HEK293 (cell line): Measurements from ENCODE around the gene USHBP1.

ENCODE experiments used
- EGR2 ChIP-seq: fragments of 450-650 bp; formaldehyde crosslinking; IDR thresholded peaks from 2 replicates; pipeline ENCODE4 v1.5.1; 2016; ENCODE audit warnings: low read depth, missing biosample characterization, missing genetic modification characterization
- OSR2 ChIP-seq: fragments of 450-650 bp; formaldehyde crosslinking; IDR thresholded peaks from 2 replicates; pipeline ENCODE4 v1.5.1; 2016; ENCODE audit warnings: missing biosample characterization, missing genetic modification characterization
- PRDM1 ChIP-seq: fragments of 450-650 bp; formaldehyde crosslinking; IDR thresholded peaks from 2 replicates; pipeline ENCODE4; 2016; ENCODE audit warnings: missing biosample characterization, missing genetic modification characterization
- ZBTB17 ChIP-seq: fragments of 450-650 bp; formaldehyde crosslinking; IDR thresholded peaks from 2 replicates; pipeline ENCODE4 v1.5.1; 2016; ENCODE audit warnings: missing biosample characterization, missing genetic modification characterization
- ZFHX2 ChIP-seq: fragments of 450-650 bp; formaldehyde crosslinking; conservative IDR thresholded peaks from 2 replicates; pipeline ENCODE4 v1.5.1; 2016; ENCODE audit warnings: missing biosample characterization, missing genetic modification characterization
- ZNF112 ChIP-seq: fragments of 450-650 bp; formaldehyde crosslinking; IDR thresholded peaks from 2 replicates; pipeline ENCODE4 v1.5.0; 2017; ENCODE audit warnings: missing biosample characterization, missing genetic modification characterization
- ZNF114 ChIP-seq: fragments of 450-650 bp; formaldehyde crosslinking; IDR thresholded peaks from 2 replicates; pipeline ENCODE4 v1.5.0; 2017; ENCODE audit warnings: missing biosample characterization, missing genetic modification characterization
- ZNF140 ChIP-seq: fragments of 450-650 bp; formaldehyde crosslinking; IDR thresholded peaks from 2 replicates; pipeline ENCODE4 v1.5.1; 2016; ENCODE audit warnings: missing biosample characterization, missing genetic modification characterization
- ZNF248 ChIP-seq: fragments of 450-650 bp; formaldehyde crosslinking; IDR thresholded peaks from 2 replicates; pipeline ENCODE4 v1.5.1; 2017; ENCODE audit warnings: missing biosample characterization, missing genetic modification characterization
- ZNF341 ChIP-seq: fragments of 450-650 bp; formaldehyde crosslinking; IDR thresholded peaks from 2 replicates; pipeline ENCODE4; 2016; ENCODE audit warnings: low read depth, missing biosample characterization, missing genetic modification characterization
- ZNF366 ChIP-seq: fragments of 450-650 bp; formaldehyde crosslinking; conservative IDR thresholded peaks from 2 replicates; pipeline ENCODE4 v1.5.1; 2016; ENCODE audit warnings: missing biosample characterization, missing genetic modification characterization
- ZNF48 ChIP-seq: fragments of 450-650 bp; formaldehyde crosslinking; IDR thresholded peaks from 2 replicates; pipeline ENCODE4 v1.5.1; 2016; ENCODE audit warnings: missing biosample characterization, missing genetic modification characterization
- ZNF558 ChIP-seq: fragments of 450-650 bp; formaldehyde crosslinking; IDR thresholded peaks from 2 replicates; pipeline ENCODE4 v1.5.1; 2016; ENCODE audit warnings: missing biosample characterization, missing genetic modification characterization
- ZNF596 ChIP-seq: fragments of 450-650 bp; IDR thresholded peaks from 2 replicates; pipeline ENCODE4 v1.5.0; 2018; ENCODE audit warnings: missing biosample characterization, mild to moderate bottlenecking, missing genetic modification characterization, moderate library complexity
- ZNF629 ChIP-seq: fragments of 450-650 bp; formaldehyde crosslinking; IDR thresholded peaks from 2 replicates; pipeline ENCODE4 v1.5.1; 2017; ENCODE audit warnings: missing biosample characterization, missing genetic modification characterization
- ZNF747 ChIP-seq: fragments of 450-650 bp; formaldehyde crosslinking; IDR thresholded peaks from 2 replicates; pipeline ENCODE4 v1.5.1; 2016; ENCODE audit warnings: missing biosample characterization, missing genetic modification characterization
- ZNF776 ChIP-seq: fragments of 450-650 bp; formaldehyde crosslinking; IDR thresholded peaks from 2 replicates; pipeline ENCODE4 v1.5.0; 2017; ENCODE audit warnings: missing biosample characterization, missing genetic modification characterization, borderline replicate concordance
- ZNF792 ChIP-seq: fragments of 450-650 bp; formaldehyde crosslinking; IDR thresholded peaks from 2 replicates; pipeline ENCODE4 v1.5.1; 2016; ENCODE audit warnings: missing biosample characterization, missing genetic modification characterization
- ZSCAN30 ChIP-seq: fragments of 450-650 bp; IDR thresholded peaks from 2 replicates; pipeline ENCODE4 v1.5.1; 2018; ENCODE audit warnings: missing biosample characterization, mild to moderate bottlenecking, missing genetic modification characterization, moderate library complexity
- ZXDB ChIP-seq: fragments of 450-650 bp; formaldehyde crosslinking; IDR thresholded peaks from 2 replicates; pipeline ENCODE4 v1.5.1; 2016; ENCODE audit warnings: missing biosample characterization, missing genetic modification characterization
- TF ChIP-seq, protein P1 (sequence below): fragments of 450-650 bp; formaldehyde crosslinking; IDR thresholded peaks from 2 replicates; pipeline ENCODE4 v1.5.1; 2017; ENCODE audit warnings: missing biosample characterization, missing genetic modification characterization
- TF ChIP-seq, protein P2 (sequence below): fragments of 450-650 bp; formaldehyde crosslinking; IDR thresholded peaks from 2 replicates; pipeline ENCODE4 v1.5.1; 2016; ENCODE audit warnings: missing biosample characterization, missing genetic modification characterization, borderline replicate concordance
- TF ChIP-seq, protein P3 (sequence below): fragments of 450-650 bp; formaldehyde crosslinking; IDR thresholded peaks from 2 replicates; pipeline ENCODE4 v1.5.1; 2016; ENCODE audit warnings: missing biosample characterization, missing genetic modification characterization
- TF ChIP-seq, protein P4 (sequence below): fragments of 450-650 bp; formaldehyde crosslinking; IDR thresholded peaks from 2 replicates; pipeline ENCODE4 v1.5.1; 2016; ENCODE audit warnings: missing biosample characterization, missing genetic modification characterization
- TF ChIP-seq, protein P5 (sequence below): fragments of 450-650 bp; formaldehyde crosslinking; IDR thresholded peaks from 2 replicates; pipeline ENCODE4 v1.5.1; 2016; ENCODE audit warnings: missing biosample characterization, missing genetic modification characterization
- TF ChIP-seq, protein P6 (sequence below): fragments of 450-650 bp; formaldehyde crosslinking; IDR thresholded peaks from 2 replicates; pipeline ENCODE4 v1.5.1; 2016; ENCODE audit warnings: missing biosample characterization, missing genetic modification characterization

USHBP1 gene

DNA sequence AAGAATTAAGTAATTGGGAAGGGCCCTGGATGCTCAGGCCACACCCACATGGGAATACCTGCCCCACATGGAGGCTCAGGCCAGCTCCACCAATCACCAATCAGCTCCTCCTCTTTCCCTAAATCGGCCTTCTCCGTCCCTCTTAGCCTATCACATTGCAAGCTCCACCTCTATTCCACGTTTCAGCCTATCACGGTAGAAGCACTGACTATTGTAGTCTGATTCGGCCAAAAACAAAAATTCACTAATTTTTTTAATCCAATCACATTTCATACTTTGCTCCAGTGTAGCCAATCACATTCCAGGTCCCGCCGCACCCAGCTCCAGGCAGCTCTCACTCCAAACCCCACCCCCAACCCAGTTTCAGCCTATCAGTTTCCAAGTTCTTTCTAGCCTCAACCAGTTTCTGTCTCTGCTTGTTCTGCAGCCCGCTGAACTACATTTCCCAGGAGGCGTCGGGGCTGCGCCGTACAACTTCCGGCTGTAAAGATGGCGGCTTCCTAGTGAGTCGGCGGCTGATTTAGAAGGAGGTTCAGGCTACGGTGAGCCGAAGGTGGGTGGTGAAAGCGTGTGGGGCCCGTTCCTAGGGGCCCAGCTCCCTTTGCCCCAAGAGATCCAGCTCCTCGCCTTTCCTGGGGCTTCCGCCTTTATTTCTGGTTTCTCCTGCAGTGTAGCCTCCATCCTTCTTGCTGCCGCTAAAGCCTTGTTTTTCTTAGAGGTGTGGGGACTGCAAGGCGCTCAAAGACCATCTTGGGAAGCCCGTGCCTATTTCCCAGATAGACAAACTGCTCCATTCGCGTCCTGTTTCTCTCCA is 2.6 kb upstream of the USHBP1 start, which contains the start of gene BABAM1 (continued):
- TF ChIP-seq ZNF341 (tag by site-specific recombination): no peak
- no peak for TF ChIP-seq ZNF558 (tag by site-specific recombination)
- 0 out of 2 replicates have a peak, but pooled peaks have one; percentile 43 for TF ChIP-seq ZXDB (tag by site-specific recombination)
- TF ChIP-seq ZNF114 (tag by site-specific recombination): no peak
- TF ChIP-seq, protein P1, sequence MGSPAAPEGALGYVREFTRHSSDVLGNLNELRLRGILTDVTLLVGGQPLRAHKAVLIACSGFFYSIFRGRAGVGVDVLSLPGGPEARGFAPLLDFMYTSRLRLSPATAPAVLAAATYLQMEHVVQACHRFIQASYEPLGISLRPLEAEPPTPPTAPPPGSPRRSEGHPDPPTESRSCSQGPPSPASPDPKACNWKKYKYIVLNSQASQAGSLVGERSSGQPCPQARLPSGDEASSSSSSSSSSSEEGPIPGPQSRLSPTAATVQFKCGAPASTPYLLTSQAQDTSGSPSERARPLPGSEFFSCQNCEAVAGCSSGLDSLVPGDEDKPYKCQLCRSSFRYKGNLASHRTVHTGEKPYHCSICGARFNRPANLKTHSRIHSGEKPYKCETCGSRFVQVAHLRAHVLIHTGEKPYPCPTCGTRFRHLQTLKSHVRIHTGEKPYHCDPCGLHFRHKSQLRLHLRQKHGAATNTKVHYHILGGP (tag by site-specific recombination): no peak
- TF ChIP-seq ZNF629 (tag by site-specific recombination): peak; percentile 40; the same call in 1 of the 2 replicates
- TF ChIP-seq, protein P2, sequence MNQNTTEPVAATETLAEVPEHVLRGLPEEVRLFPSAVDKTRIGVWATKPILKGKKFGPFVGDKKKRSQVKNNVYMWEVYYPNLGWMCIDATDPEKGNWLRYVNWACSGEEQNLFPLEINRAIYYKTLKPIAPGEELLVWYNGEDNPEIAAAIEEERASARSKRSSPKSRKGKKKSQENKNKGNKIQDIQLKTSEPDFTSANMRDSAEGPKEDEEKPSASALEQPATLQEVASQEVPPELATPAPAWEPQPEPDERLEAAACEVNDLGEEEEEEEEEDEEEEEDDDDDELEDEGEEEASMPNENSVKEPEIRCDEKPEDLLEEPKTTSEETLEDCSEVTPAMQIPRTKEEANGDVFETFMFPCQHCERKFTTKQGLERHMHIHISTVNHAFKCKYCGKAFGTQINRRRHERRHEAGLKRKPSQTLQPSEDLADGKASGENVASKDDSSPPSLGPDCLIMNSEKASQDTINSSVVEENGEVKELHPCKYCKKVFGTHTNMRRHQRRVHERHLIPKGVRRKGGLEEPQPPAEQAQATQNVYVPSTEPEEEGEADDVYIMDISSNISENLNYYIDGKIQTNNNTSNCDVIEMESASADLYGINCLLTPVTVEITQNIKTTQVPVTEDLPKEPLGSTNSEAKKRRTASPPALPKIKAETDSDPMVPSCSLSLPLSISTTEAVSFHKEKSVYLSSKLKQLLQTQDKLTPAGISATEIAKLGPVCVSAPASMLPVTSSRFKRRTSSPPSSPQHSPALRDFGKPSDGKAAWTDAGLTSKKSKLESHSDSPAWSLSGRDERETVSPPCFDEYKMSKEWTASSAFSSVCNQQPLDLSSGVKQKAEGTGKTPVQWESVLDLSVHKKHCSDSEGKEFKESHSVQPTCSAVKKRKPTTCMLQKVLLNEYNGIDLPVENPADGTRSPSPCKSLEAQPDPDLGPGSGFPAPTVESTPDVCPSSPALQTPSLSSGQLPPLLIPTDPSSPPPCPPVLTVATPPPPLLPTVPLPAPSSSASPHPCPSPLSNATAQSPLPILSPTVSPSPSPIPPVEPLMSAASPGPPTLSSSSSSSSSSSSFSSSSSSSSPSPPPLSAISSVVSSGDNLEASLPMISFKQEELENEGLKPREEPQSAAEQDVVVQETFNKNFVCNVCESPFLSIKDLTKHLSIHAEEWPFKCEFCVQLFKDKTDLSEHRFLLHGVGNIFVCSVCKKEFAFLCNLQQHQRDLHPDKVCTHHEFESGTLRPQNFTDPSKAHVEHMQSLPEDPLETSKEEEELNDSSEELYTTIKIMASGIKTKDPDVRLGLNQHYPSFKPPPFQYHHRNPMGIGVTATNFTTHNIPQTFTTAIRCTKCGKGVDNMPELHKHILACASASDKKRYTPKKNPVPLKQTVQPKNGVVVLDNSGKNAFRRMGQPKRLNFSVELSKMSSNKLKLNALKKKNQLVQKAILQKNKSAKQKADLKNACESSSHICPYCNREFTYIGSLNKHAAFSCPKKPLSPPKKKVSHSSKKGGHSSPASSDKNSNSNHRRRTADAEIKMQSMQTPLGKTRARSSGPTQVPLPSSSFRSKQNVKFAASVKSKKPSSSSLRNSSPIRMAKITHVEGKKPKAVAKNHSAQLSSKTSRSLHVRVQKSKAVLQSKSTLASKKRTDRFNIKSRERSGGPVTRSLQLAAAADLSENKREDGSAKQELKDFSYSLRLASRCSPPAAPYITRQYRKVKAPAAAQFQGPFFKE (tag by site-specific recombination): no peak
- TF ChIP-seq ZNF140 (tag by site-specific recombination): no peak
- peak; percentile 47 for TF ChIP-seq ZFHX2 (tag by site-specific recombination)
- TF ChIP-seq, protein P3, sequence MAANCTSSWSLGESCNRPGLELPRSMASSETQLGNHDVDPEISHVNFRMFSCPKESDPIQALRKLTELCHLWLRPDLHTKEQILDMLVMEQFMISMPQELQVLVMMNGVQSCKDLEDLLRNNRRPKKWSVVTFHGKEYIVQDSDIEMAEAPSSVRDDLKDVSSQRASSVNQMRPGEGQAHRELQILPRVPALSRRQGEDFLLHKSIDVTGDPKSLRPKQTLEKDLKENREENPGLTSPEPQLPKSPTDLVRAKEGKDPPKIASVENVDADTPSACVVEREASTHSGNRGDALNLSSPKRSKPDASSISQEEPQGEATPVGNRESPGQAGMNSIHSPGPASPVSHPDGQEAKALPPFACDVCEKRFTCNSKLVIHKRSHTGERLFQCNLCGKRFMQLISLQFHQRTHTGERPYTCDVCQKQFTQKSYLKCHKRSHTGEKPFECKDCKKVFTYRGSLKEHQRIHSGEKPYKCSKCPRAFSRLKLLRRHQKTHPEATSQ (tag by site-specific recombination): no peak
- TF ChIP-seq ZBTB17 (tag by site-specific recombination): peak; percentile 67; the same call in 1 of the 2 replicates
- no peak for TF ChIP-seq PRDM1 (tag by site-specific recombination)
- no peak for TF ChIP-seq OSR2
- TF ChIP-seq, protein P4, sequence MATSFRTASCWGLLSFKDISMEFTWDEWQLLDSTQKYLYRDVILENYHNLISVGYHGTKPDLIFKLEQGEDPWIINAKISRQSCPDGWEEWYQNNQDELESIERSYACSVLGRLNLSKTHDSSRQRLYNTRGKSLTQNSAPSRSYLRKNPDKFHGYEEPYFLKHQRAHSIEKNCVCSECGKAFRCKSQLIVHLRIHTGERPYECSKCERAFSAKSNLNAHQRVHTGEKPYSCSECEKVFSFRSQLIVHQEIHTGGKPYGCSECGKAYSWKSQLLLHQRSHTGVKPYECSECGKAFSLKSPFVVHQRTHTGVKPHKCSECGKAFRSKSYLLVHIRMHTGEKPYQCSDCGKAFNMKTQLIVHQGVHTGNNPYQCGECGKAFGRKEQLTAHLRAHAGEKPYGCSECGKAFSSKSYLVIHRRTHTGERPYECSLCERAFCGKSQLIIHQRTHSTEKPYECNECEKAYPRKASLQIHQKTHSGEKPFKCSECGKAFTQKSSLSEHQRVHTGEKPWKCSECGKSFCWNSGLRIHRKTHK (tag by site-specific recombination): no peak
- TF ChIP-seq ZNF747 (tag by site-specific recombination): no peak
- TF ChIP-seq ZNF48 (tag by site-specific recombination): no peak
- no peak for TF ChIP-seq ZNF248 (tag by site-specific recombination)
- TF ChIP-seq ZNF112 (tag by site-specific recombination): no peak
- TF ChIP-seq EGR2 (tag by site-specific recombination): peak; percentile 40
- TF ChIP-seq, protein P5, sequence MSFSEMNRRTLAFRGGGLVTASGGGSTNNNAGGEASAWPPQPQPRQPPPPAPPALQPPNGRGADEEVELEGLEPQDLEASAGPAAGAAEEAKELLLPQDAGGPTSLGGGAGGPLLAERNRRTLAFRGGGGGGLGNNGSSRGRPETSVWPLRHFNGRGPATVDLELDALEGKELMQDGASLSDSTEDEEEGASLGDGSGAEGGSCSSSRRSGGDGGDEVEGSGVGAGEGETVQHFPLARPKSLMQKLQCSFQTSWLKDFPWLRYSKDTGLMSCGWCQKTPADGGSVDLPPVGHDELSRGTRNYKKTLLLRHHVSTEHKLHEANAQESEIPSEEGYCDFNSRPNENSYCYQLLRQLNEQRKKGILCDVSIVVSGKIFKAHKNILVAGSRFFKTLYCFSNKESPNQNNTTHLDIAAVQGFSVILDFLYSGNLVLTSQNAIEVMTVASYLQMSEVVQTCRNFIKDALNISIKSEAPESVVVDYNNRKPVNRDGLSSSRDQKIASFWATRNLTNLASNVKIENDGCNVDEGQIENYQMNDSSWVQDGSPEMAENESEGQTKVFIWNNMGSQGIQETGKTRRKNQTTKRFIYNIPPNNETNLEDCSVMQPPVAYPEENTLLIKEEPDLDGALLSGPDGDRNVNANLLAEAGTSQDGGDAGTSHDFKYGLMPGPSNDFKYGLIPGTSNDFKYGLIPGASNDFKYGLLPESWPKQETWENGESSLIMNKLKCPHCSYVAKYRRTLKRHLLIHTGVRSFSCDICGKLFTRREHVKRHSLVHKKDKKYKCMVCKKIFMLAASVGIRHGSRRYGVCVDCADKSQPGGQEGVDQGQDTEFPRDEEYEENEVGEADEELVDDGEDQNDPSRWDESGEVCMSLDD (tag by site-specific recombination): no peak
- TF ChIP-seq, protein P6, sequence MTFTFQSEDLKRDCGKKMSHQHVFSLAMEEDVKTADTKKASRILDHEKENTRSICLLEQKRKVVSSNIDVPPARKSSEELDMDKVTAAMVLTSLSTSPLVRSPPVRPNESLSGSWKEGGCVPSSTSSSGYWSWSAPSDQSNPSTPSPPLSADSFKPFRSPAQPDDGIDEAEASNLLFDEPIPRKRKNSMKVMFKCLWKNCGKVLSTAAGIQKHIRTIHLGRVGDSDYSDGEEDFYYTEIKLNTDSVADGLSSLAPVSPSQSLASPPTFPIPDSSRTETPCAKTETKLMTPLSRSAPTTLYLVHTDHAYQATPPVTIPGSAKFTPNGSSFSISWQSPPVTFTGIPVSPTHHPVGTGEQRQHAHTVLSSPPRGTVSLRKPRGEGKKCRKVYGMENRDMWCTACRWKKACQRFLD (tag by site-specific recombination): no peak
- TF ChIP-seq ZSCAN30 (tag by site-specific recombination): no peak
- TF ChIP-seq ZNF792 (tag by site-specific recombination): no peak
- TF ChIP-seq ZNF366 (tag by site-specific recombination): no peak
- no peak for TF ChIP-seq ZNF776
- no peak for TF ChIP-seq ZNF596 (tag by site-specific recombination)
